Measurements from ENCODE around the gene PPIL1.
A peak's percentile ranks its signal among the peaks of the same experiment; 100 is the strongest.

Gene PPIL1

DNA sequence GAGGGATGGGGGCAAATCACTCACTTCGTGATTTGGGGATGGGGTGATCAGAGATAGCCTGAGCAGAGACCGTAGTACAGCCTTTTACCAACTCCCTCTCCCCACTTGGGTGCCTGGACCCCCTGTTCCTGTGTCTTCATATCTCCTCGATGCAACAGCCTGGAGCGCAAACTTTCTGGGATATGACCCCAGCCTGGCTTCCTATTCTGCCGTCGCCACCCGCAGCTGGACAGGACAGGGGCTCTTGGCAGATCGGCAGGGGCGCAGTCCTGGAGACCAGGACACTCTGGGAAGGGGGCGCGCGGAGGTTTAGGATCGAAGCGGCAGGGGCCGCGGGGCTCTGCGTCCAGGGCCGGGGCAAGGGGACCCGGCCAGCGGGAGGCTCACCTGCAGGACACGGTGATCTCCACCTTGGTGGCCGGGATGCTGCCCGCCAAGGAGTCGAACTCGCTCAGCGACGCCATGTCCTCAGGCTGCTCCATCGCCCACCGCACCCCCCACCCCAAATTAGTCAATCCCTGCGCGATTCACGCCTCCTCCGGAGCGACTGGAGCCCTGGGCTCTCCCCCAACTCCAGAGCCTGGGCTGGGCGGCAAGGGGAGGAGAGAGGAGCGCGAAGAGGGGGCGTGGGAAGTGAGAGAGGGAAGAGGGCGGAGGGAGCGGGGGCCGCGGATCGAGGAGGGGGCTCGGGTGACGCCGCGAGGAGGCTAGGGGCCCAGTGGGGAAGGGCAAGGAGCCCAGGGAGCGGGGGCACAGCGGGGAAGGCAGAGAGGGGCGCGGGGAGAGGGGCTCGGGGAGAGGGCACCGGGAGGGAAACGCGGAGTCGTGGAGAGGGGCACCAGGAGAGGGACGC is 35.5 kb downstream of the PPIL1 start, which contains the start of gene CPNE5:
CPNE5 (minus strand) TSS at position 549 of the 853 bp plus-strand sequence; CDS start at position 482, 67 bp downstream.
- DNase-seq (ENCODE audit: low read depth, low spot score), result no peak
- H3K27ac ChIP-seq, result no peak within 1 kb of the TSS

DNA sequence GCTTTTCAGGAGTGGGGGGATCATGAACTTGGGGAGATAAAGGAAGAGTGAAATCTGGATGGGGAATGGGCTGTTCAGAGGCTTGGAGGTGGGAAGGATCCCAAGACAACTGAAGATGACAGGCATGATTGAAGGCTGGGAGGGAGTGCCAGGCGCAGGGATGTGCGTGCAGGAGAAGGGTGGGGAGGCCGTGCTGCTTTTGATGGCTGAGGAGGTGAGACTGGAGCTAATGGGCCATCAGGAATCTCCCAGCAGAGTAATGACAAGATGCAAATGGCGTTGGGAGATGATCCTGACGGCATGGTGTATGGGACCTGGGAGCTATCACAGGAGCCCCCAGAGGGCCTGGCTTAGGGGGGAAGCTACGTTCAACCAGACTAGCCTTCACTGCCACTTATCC is 36.9 kb downstream of the PPIL1 start:
- H3K27ac ChIP-seq, result no peak overlapping the region
- DNase-seq (ENCODE audit: low read depth, low spot score), result no peak

DNA sequence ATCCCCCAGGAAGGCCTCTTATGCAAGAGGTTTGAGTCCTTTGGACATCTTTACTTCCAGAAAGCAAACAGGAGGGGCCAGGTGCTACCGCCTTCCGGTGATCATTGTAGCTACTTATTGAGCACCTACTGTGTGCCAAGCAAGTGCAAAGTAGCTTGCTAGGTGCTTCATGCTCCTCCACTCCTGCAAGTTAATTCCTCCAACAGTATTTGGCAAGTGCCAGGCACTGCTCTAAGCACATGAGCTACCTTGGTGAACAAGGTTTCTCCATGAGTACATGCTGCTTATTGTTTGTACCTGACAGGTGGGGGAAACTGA is 37.6 kb downstream of the PPIL1 start:
- no peak overlapping the region for H3K27ac ChIP-seq
- no peak for DNase-seq (ENCODE audit: low read depth, low spot score)

DNA sequence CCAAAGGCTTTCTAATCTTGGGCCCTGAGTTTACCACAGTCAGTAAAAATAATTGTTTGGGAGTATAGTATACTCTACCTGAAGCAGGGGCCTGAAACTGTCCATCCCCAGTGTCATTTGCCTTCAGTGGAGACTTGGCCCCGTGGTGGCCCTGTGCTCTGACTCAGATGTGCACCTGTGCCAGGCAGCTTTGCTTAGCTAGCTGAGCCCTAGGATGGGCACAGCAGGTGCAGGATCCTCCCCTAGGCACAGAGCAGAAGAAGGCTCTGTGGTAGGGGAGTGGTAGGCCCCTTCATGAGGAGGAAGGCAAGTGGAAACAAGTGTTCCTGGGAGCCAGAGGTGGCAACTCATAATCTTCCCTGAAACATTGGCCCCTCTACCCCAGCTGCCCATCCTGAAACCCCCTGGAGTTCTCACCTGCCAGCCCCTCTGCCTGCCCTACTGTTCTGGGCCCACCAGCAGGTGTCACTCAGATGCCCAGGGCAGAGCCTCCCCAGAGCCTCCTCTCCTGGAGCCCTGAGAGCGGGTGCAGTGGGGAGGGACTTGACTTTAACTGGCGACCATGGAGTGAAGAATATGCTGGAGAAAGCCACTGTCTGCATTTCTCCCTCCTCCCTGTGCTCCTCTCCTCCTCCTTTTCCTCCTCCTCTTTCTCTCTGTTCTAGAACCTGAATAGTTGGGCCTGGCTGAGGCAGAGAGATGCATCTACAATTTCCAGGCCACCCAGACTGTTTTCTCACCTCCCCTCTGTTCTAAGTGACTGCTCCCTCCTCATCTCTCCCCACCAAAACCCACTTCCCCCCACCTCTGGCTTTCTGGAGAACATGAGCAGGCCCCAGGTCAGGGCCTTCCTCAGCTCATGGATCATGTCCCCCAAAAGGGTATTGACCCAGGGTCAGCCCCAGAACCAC is 38.2 kb downstream of the PPIL1 start:
- no peak for DNase-seq (ENCODE audit: low read depth, low spot score)

DNA sequence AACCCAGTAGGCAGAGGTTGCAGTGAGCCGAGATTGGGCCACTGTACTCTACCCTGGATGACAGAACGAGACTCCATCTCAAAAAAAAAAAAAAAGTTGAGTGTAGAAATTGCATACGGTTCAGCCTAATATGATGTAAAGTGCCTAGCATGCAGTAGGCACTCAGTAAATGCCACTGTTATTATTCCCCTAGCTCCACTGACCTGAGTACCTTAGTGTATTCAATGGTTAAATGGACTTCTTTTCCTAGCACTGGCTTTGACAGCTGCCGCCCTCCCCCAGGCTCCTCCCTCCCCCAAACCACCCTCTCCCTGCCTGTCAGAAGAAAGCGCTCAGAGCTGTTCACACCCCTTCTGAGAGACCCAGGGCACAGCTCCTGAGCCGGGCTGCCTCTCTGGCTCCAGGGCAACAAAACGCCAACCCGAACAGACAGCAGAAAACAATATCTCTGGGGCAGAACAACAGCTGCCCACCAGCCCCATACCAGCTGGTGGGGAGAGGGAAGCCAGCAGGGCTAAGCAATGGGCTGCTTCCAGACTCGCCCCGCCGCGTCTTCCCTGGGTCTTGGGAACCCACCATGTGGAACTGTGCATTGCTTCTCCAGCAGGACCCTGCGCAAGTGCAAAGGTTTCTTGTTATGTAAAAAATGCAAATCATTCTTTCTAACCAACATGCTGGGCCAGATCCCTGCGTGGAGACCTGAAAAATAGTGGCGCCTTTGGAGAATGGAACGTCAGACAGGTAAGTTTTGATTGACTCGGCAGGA is 39.8 kb downstream of the PPIL1 start:
- no peak for DNase-seq (ENCODE audit: low read depth, low spot score)
- H3K27ac ChIP-seq, result no peak overlapping the region

More for the DNA sequence above, 38.2 kb downstream of the PPIL1 start:
- H3K27ac ChIP-seq, result no peak overlapping the region

DNA sequence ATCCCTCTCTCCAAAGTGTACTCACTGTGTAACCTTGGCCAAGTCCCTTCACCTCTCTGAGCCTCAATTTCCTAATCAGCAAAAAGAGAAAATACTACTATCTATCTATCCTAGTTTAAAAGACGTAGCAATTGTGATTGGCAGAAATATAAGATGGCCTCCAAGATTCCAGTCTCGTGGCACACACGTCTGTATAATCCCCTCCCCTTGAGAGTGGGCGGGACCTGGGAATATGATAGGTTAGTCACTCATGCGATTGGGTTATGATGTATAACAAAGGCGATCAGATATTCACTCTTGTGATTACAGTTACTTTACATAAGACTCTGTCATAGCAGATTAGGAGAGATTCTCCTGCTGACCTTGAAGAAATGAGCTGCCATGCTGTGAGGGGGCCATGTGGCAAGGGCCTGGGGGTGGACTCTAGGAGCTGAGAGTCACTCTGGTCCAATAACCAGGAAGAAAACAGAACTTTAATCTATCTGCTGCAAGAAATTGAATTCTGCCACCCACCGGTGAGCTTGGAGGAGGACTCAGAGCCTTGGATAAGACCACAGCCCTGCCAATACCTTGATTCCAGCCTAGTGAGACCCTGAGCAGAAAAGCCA is 41.3 kb downstream of the PPIL1 start:
- H3K27ac ChIP-seq, result no peak overlapping the region
- DNase-seq (ENCODE audit: low read depth, low spot score), result no peak

DNA sequence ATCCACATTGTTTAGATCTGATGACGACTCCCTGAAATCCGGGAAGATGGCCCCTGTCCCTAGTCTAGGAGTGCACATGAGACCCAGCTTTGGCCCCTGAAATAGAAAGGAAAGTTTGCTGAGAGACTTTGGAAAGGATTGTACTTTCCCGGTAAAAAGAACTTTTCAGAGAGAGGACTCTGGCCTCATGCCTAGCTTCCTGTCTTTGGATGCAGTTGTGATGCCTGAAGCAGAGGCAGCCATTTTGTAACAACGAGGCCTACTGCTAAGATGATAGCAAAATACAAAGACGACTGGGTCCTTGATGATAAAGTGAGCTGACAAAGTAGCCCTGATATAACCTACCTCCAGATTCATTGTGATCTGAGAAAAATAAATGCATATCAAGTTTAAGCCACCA is 42.3 kb downstream of the PPIL1 start:
- no peak overlapping the region for H3K27ac ChIP-seq
- DNase-seq (ENCODE audit: low read depth, low spot score), result no peak

DNA sequence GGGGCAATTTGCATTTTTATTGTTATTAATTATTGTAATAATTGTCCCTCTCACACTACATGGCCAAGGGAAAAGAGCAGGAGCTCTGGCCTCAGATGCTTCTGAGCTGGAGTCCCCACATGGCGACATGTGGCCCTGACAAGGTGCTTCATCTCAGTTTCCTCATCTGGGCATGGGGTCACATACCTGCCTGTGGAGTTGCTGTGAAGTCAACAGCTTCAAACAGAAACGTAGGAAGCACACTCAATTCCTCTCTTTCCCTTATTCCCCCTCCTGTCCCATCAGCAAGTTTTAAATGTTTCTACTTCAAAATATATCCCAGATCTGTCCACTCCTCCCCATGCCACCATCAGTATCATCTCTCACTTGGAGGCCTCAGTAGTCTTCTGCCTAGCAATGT is 44.0 kb downstream of the PPIL1 start:
- DNase-seq (ENCODE audit: low read depth, low spot score), result no peak
- H3K27ac ChIP-seq, result no peak overlapping the region

DNA sequence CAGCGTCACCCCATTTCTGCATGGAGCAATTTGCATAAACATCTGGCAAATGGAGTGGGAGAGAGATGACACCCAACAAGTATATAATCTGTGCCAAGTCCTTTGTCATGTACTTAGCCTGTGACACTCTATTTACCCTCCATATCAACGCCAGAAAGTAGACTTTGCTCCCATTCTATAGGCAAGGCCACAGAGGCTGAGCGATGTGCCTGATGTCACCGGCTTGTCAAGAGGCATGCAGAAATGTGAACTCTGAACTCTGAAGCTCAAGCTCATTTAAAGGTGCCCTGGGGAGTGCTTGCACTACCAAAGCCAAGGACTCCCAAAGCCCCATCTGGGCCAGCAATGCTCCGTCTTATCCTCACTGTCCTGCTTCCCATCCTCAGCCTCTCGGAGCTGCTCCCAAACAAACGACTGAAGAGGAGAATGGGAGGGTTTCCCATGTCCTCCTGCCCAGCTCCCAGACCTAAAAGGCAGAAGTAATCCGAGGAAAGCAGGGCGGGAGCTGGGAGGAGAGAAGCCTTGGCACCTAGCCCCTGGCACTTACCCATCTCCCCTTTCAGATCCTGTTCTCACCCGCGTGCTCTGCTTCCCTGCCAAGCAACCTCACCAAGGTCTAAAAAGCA is 44.6 kb downstream of the PPIL1 start:
- DNase-seq (ENCODE audit: low read depth, low spot score), result no peak
- no peak overlapping the region for H3K27ac ChIP-seq

DNA sequence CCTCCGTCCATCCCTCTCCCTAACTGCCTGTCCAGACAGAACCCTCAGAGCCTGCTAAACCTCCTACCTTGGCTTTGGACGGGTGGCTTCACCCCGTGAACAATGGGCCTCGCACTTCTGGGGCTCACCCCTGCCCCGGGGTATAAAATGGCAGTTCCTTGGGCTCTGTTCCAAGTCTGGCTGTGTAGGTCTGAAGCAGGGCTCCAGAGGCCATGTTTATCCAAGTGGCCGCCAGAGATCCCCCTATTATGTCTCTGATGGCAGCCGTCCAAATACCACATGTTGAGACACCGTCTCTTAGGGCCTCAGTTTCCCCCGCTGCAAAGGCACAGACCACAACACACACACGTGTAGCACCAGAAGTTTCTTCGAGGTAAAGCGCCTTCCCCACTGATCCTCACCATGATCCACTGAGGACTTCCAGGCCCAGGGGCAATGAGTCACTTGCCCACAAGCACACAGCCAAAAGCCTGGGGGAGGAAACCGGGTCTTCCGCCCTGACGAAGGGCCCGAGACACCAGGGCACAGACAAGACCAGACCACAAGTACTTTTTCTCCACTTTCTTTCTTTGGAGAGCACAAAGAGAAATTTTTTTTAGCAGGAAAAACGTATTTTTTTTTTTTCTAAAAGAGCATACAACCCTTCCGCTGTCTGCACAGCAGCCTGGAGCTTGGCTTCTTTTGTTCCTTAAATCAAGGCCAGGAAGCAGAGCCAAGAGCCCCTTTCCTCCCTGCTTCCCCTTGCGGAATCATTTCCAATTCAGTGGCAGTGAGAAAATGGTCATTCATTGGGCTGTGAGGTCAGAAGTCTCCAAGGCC is 47.1 kb downstream of the PPIL1 start:
- H3K27ac ChIP-seq, result no peak overlapping the region
- DNase-seq (ENCODE audit: low read depth, low spot score), result peak; percentile 31

DNA sequence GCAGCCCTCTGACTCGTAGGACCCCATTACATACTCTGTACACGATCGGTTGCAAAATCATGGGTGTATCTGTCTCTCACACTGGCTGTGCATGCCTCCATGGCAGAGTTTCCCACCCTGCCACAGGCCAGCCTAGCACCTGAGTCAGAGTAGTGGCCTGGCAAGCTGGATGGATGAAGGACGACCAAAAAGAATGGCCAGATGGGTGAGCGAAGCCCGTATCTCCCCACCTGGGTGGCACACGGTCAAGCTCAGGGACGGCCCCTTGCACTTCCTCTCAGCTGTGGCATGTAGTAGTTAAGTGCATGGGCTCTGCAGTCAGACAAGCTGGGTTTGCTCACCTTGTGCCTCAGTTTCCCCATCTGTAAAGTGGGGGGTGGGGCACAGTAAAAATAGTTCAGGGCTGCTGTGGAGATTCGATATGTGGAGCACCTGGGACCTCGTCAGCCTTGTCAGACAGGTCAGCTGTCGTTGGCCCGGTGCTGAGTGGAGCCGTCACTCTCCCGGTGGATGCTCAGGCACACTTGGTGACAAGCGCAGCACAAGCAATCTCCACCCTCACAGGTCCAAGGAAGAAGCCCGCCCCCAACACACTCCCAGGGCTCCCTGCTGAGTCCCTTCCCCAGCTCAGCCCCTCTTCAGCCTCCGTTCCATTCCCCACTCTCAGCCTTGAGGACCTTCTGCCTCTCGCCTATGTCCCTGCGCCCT is 47.9 kb downstream of the PPIL1 start:
- DNase-seq (ENCODE audit: low read depth, low spot score), result no peak
- no peak overlapping the region for H3K27ac ChIP-seq

DNA sequence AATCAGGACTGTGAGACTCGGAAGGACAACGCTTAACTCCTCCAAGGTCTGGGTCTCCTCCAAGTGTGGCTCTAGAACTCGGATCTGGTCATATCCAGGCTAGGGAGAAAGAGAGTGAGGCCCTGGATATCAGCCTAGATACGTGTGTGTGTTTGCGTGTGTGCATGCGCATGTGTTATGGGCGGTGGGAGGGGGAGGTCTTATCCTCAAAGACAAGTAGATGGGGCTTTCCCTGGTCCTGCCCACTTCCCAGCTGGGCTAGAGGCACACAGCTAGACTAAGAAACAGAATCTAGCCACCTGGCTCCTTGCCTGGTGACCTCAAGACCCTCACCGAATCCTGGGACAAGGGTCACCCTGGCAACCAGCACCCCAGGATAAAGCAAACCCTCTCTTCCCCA is 48.6 kb downstream of the PPIL1 start:
- DNase-seq (ENCODE audit: low read depth, low spot score), result no peak
- H3K27ac ChIP-seq, result no peak overlapping the region

DNA sequence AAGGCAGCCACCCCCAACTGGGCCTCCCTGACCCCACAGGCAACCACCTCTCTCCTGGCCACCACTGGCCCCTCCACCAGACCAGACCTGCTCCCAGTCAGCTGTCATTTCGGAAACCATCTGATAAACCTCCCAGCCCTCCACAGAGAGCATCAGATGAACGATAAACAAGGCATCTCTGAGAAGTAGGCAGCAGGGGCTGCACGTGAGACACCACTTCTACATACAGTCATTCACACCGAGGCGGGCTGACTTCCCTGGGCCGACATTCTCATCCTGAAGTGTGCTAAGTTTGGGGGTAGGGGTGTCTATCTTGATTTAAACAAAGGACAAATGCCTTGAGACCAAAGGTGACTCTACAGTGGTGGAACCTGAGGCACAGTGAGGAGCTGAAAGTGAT is 49.2 kb downstream of the PPIL1 start:
- no peak for DNase-seq (ENCODE audit: low read depth, low spot score)
- no peak overlapping the region for H3K27ac ChIP-seq

DNA sequence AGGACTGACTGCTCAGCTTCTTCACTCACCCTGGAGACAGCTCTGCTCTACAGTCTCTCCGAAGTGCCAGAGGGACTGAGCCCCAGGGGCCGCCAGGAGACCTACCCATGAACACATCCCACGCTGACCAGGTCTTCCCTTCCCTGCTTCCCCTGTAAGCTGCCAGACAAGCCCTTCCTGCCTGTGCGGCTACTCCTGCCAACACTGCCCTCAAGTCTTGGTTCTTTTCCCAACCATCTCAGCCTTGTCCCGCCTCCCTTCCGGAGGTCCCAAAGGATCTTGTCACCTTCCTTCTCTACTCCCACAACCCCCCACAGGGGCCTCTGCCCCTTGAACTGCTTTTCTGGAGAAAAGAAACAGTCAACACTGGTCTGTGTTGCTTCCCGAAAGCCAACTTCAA is 50.4 kb downstream of the PPIL1 start:
- no peak overlapping the region for H3K27ac ChIP-seq
- no peak for DNase-seq (ENCODE audit: low read depth, low spot score)

DNA sequence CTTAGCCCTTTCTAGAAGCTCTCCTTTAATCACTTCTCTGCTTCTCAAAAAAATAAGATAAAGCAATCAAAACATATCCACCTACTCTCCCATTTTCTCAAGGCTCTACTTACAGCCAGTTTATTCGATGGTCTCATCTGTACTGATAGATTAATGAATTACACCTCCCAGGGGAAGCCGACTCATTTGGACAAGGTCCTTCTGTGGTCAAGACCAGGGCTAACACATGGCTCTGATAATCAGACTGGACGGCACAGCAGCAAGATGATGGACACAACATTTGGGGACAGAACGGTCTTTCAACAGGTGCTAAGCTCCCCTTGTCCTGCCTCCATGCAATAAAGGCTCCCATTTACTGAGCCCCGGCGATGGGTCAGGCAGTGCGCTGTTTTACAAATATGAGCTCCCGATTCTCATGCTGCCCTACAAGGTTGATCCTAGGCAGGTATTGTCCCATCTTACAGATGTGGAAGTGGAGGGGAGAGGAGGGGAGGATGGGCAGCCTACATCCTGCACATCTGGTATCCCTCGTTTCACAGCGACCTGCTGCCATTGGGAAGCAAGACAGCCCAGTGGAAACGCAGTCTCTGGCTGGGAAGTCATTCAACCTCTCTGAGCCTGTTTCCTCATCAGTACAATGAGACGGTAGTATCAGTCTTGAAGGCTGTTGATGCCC is 51.0 kb downstream of the PPIL1 start:
- no peak for DNase-seq (ENCODE audit: low read depth, low spot score)
- no peak overlapping the region for H3K27ac ChIP-seq

DNA sequence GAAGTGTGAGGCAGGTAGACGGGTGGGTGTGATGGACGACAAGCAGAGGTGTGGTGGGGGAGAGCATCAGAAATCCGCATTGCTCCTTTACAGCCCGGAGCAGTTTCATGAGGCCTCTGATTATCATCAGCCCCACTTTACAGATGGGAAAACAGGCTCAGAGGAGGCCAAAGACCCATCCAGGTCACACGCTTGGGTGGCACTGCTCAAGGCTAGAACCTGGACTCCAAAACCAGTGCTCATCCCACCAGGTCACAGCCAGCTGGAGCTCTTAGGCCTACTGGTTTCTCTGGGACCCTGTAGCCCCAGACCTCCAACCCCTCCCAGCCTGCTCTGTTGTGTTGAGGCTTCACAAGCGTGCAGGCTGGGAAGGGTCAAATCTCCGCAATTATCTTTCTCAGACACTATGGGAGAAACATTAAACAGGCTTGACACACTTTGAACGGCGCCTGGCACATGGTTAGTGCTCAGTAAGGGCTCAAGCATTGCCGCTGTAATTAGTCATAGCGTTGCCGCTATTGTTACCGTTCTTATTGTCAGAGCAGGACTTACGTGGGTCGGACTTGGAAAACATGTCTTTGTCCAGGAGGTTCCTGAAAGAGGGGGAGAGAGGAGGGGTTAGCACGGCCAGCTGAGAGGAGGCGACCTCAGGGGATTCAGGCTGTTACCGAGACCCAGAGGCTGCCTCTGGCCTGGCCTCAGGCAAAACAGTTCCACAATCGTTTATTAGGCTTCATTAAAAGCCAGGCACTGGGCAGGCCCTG is 51.9 kb downstream of the PPIL1 start:
- DNase-seq (ENCODE audit: low read depth, low spot score), result no peak
- no peak overlapping the region for H3K27ac ChIP-seq

Measured in epithelial cell of prostate (primary cell).